Activated CD8-positive, alpha-beta memory T cell treated with anti-CD3 and anti-CD28 coated beads for 36 hours (primary cell): ENCODE results near the gene ANXA1. TPM values are rescaled to one million over a fixed set of nuclear protein-coding genes. Genes with fewer than 3 reads are reported as not detected.
"Not testable (repeated sequence)": the region's sequence is repeated elsewhere in the genome, so short reads cannot be mapped to it uniquely, and the experiment has no call there.

Experiments used
- CTCF ChIA-PET: fragments of 350-600 bp; sonication (Branson Sonifier 250); formaldehyde crosslinking; loops from one replicate; lab custom pipeline; 2021; ENCODE audit warnings: antibody characterized with exemption; lab: Charles Lee
- POLR2A ChIA-PET: fragments of 350-600 bp; sonication (Branson Sonifier 250); formaldehyde crosslinking; loops from one replicate; lab custom pipeline; 2021; ENCODE audit warnings: antibody characterized with exemption; lab: Charles Lee
- total RNA-seq, 2 experiments: library from RNA; stranded (reverse); gene quantifications; one replicate each; pipeline ENCODE4 v1.2.3, GENCODE V29; 2021

ANXA1 gene, protein sequence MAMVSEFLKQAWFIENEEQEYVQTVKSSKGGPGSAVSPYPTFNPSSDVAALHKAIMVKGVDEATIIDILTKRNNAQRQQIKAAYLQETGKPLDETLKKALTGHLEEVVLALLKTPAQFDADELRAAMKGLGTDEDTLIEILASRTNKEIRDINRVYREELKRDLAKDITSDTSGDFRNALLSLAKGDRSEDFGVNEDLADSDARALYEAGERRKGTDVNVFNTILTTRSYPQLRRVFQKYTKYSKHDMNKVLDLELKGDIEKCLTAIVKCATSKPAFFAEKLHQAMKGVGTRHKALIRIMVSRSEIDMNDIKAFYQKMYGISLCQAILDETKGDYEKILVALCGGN
- 10 to 100 TPM; 79.6 to 80.8 TPM for total RNA-seq

DNA sequence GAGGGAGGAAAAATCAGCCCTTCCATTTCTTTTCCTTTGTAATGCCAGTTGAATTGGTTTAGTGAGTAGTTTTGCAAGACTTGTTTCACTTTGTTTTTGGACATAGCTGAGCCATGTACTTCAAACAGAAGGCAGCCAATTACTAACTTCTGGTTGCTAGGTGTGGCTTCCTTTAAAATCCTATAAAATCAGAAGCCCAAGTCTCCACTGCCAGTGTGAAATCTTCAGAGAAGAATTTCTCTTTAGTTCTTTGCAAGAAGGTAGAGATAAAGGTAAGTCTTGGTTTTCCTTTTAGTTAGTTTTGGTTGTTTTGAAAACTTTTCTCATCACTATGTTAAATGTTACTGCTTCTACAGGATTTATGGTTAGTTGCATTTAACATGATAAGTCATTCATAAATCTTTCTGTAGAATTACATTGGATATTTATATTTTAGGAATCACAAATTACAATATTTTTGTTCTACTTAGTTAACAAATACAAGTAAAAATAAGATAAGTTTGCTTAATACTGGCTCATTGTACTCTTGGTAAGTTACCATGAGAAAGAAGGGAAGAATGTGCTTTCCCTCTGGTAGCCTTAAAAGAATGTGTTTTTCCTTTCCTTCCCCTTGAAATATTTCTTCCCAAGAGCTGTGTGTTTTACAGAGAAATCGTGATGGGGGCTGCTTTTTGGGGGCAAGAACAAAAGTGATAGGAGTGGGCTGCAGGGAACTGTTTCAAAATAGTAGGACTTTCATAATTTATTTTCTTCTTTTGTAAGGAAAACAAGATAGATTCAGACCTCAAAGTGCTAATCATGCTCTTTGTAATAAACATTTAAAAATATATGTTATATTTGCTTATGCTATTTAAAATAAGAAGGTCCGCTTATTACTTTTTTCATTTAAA is at the start of gene ANXA1:
Gene ANXA1, plus strand, starts transcription at position 213 of the 890 bp plus-strand sequence. CDS start 6,671 bp downstream, outside the sequence.
- ChIA-PET POLR2A (no interaction called here), CTCF (interaction anchor here (1.6 kb wide), 1 partner anchor 17 kb away, joined by 4 read pairs; no protein-coding TSS in a partner anchor)

DNA sequence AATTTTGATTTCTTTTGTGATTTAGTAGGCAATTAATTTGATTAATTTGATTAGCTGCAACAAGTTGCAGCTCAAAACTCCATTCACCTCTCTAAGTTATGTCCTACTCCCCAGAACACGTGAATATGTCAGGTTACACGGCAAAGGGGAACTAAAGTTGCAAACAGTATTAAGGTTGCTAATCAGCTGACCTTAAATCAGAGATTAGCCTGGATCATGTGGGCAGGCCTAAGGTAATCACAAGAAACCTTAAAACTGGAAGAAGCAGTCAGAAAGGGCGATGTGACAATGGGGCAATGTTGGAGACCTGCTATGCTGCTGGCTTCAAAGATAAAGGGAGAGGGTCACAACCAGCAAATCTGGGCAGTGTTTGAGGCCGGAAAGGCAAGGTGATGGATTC is 47.3 kb upstream of the ANXA1 start:
- ChIA-PET POLR2A (no interaction called here), CTCF (no interaction called here)

DNA sequence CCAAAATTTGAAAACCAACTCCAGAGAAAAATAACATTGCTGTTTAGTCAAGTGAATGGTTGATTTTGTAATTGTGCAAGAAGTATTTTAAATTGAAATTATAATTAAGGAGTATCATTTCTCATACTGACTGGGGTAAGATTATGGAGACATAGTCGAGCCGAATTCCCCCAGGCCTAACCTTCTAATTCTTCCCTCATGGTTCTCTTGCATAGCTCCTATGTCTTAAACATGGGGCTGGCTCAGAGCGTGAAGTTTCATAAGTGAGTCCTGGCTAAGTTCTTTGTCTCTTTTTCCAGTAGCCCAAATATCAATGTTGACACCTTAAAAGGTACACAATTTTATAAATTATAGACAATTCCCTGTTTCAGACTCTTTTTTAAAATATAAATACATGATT is 46.7 kb upstream of the ANXA1 start:
- ChIA-PET POLR2A (no interaction called here), CTCF (no interaction called here)

DNA sequence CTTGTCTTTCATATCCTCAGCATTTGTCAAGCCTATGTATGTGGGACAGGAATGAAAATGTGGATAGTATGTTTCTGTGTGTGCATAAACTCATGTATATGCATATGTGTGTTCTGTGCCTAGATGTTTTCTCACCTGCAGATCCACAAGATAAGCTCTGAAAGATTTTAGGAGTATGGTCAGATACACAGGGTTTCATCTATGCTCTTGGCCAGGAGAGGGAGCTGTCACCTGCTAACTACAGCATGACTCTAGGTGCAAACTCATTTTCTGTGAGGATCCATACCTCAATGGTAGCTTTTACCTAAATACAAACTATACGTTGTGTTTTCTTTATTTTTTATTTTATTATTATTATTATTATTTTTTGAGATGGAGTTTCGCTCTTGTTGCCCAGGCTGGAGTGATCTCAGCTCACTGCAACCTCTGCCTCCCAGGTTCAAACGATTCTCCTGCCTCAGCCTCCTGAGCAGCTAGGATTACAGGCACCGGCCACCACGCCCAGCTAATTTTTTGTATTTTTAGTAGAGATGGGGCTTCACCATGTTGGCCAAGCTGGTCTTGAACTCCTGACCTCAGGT is 44.1 kb upstream of the ANXA1 start:
- CTCF ChIA-PET = interaction anchor here (0.7 to 3.8 kb wide), 10 partner anchors 9 to 80 kb away, joined by 3 to 29 read pairs (median 4); no protein-coding TSS in a partner anchor

DNA sequence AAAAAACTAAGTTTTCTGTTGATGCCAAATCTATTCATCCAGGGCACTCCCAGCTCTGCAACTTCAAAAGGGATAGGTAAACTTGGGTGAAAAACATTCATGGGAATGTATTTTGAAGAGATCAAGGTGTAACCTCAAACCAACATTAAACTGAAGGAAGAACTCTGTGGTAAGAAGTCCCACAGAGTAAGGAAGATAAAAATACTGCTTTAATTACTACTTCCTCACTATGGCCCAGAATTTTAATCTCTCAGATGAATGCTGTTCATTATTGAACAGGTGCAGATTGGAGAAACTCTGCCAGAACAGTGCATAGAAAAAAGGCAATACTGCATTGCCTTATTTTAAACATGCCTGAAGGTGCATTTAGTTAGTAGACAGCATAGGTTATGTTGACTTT is 37.6 kb upstream of the ANXA1 start:
- ChIA-PET POLR2A (no interaction called here), CTCF (interaction anchor here (0.8 kb wide), 1 partner anchor 33 kb away, joined by 3 read pairs; no protein-coding TSS in a partner anchor)

More for the DNA sequence above, 44.1 kb upstream of the ANXA1 start:
- POLR2A ChIA-PET = not testable (repeated sequence)

DNA sequence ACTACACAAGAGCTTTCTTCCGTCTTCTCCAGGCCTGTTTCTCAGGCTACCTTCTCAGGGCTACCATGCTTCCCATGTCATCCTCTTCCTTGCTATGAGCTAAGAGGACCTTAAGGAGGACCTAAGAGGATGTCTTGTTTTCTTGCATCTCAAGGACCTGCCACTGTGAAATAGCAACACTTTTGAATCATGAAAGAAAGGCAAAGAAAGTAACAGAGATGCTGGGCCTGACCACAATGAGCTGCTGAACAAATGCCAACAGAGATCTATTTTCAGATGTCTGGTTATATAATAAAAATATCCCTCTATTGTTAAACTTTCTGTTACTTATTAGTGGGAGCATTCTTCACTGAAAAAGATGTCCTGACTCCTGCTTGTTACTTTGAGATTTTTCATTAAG is 36.7 kb upstream of the ANXA1 start:
- POLR2A ChIA-PET = no interaction called here

DNA sequence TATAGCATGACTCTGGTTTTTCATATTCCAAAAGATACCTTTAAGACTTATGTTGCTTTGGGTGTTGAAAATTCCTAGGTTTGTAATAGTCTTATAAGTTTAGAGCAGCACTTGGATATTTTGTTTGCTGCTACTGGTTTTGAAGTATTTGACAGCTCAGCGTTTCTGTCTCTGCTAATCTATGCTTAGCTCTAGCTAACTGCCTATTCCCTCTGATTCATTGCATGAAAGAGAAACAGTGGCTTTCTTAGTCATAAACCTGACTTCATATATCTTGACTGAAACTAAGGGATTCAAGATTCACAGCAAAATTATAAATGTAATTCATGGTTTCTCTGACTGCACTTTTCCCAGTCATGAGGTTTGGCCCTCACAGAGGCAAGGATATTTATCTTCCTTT is 35.6 kb upstream of the ANXA1 start:
- ChIA-PET CTCF (interaction anchor here (1.8 kb wide), 1 partner anchor 62 kb away, joined by 4 read pairs; no protein-coding TSS in a partner anchor), POLR2A (interaction anchor here (0.6 kb wide), 1 partner anchor 42 kb away, joined by 5 read pairs; no protein-coding TSS in a partner anchor)

More for the DNA sequence above, 36.7 kb upstream of the ANXA1 start:
- CTCF ChIA-PET = no interaction called here

DNA sequence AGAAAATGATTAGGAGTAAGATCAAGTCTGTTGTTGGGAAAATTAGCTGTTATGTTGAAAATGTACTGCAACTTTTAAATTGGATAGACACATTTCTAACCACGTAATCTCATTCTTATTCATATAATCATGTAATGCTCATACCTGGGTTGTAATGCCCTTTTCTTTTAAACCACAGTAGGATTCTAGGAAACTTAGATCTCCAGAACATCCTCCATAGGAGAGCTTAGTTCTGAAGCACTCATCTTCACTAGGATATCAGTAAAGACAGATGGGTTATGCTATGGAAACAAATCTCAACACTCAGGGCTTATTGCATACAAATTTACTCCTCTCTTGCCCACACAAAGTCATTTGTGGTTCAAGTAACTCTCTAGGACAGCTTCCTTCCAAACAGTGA is 34.8 kb upstream of the ANXA1 start:
- POLR2A ChIA-PET = no interaction called here
- CTCF ChIA-PET = interaction anchor here (1.8 kb wide), 1 partner anchor 61 kb away, joined by 4 read pairs; no protein-coding TSS in a partner anchor

DNA sequence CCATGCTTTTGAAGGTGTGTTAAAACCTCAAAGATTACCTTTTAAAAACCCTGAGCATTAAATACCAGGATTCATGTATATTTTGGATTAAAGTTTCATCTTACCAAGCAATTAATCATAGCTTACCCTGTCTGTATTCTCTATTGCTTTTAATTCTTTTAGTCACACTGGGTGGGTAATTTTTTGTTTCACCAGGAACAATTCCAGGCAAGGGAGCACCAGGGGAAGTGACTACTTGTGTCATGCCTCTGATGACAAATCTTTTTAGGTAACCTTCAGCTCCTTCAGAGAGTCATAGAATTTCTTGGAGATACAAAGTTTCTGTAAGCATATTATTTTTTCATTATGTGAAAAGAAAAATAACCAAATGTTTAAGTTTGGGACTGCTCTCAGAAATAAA is 33.4 kb upstream of the ANXA1 start:
- ChIA-PET POLR2A (no interaction called here), CTCF (no interaction called here)

DNA sequence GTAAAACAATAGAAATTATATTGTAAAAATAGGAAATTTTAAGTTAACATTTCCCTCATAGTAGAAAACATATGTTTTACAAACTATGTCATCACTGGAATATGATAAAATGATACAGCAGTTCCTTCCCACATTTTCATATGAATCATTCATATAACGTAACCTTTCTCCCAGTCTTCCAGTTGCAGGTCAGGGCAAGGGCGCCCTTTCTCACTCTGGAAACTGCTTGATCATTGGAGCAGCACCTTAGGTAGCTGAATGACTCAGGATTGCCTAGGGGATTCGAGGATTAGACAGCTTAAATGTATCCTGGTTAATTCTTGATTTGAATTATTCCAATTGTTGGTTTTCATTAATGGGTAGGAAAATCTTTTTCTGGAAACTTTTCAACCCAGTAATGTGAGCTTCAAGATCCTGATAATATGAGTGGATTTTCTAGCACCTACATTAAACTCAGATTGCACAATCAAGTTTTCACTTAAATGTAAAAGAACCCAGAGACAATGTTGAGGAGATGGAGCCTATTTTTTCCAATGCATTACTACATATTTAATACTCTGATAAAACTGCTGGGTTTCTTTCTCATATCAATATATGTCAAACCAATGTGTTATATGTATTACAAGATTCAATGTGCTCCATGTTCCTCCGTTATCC is 32.6 kb upstream of the ANXA1 start:
- ChIA-PET CTCF (interaction anchor here (0.6 kb wide), 1 partner anchor 1106 kb away, joined by 3 read pairs; no protein-coding TSS in a partner anchor), POLR2A (no interaction called here)

DNA sequence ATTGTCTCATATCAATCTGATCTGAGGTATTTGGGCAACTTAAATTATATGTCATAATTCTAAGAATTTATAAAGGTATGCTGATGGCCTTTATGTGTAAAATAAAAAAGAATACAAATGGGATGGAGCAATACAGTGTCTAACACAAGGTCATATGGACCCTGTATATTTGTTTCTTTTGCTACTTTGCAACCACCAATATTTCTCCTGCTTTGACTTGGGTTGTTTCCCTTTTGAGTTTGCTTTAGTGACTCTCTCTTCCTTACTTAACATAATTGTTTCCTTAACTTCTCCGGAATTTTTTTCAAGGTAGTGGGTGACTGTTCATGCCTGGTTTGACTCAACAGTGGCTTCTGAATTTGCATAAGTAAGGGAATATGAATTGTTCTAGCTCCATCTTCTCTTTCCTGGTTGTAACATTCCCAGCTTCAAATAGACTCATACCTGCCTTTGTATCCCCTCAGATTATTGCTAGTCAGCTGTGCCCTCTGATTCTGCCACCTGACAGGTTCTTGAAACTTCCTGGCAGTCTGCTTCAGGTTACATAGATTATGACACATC is 30.2 kb upstream of the ANXA1 start:
- CTCF ChIA-PET = no interaction called here
- POLR2A ChIA-PET = no interaction called here

DNA sequence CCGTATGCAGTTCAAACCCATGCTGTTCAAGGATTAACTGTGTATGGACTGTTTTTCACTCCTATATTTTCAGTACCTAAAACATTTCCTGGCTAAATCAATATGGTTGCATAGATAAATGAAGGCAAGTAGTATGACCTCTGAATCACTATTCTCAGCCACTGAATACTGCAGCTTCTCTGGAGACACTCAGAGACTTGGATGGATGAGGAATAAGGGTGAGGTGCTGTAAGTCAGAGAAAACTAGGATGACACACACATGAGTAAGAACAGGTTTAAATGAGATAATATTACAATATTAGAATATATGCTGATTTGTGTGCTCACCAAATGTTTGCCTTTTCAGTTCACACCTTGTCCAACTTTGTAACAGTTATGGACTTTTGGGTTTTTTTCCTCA is 26.0 kb upstream of the ANXA1 start:
- POLR2A ChIA-PET = no interaction called here
- CTCF ChIA-PET = no interaction called here

DNA sequence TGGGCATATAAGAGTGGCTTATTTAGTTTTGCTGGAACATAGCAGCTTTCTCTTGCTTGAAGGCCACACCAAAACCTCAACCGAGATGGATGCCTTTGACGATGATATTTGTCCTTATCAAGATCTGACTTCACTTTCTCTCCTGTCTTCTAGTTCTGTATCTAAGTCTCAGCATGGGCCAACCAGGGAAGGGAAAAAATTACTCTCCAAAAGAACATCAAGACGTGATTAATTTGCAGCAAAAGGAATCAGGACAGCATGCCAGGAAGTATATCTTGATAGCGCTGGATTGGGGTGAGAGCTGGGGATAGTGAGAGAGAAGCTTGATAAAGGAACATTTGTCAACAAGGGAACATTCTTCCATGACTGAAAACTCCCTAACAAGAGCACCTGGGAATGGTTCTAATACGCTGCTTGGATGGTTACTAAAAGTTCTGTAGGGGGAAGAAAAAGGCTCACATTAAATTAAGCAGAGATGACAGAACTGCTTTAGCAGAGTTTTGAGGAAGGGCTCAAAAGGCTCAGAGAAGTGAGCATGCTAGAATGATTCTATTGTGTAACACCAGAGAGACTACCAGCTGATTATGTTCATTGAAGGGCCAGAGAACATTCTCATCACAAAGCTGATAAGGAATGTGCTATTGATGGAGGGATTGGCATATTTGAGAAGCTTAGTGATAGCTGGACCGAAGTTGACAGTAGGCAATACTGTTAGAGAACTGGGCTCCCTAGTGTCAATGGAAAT is 21.6 kb upstream of the ANXA1 start:
- CTCF ChIA-PET = interaction anchor here (0.6 kb wide), 1 partner anchor 871 kb away, joined by 3 read pairs; no protein-coding TSS in a partner anchor
- POLR2A ChIA-PET = no interaction called here

DNA sequence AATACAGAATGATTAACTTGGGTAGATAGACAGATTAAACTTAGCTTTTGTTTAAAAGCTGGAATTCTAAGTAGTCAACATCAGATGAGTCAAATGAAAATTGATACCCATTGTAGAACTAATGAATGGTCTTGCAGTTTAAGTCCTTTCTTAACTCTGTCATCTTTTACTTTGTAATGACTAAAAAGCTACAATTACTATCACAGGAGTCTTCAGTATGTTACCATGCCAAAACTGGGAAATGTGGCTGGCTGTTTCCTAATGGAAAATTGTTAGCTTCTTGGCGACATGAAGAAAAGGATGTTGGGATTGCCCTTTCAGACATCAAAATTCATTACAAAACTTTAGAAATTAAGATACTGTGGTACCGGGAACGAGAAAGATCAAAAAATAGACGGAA is 20.2 kb upstream of the ANXA1 start:
- ChIA-PET POLR2A (interaction anchor here (1.1 kb wide), 1 partner anchor 767 kb away, joined by 3 read pairs; the partner anchor contains the start of gene ZFAND5), CTCF (no interaction called here)

DNA sequence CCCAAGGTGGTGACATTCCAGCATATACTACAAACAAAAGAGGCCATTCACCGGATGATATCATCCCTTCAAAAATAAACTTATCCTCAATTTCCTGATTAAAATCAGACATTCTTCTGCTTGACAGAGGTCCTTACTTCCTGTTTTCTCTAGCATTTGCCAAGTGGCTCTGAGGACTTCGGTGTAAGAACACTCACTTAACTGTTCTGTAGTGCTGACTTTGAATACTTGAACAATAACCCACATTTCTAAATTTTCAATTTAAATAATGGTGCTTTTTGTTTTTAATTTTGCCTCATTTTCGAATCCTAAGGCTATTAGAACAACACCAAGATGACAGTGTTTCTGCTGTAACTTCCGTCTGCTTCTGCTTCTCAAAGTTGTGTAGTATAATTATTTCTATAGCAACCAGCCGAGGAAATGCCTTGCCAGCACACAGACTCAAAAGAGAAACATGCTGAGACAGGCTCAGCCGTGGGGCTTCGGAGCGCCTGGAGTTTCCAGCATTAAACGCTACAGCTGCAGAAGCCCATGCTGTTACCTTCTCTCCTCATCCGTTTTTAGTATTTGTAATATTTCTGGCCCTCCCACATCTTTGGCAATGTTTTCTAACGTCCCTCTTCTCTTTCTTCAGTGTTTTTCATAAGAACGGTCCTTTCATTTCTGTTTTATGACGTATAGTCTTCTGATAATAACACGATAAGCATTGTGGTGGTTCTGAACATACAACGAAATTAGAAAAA is 19.5 kb upstream of the ANXA1 start:
- ChIA-PET POLR2A (interaction anchor here (0.8 to 1.1 kb wide), 2 partner anchors 21 to 767 kb away, joined by 3 read pairs; partner anchors contain the start of gene ZFAND5), CTCF (interaction anchor here (1.4 kb wide), 1 partner anchor 25 kb away, joined by 4 read pairs; no protein-coding TSS in a partner anchor)

DNA sequence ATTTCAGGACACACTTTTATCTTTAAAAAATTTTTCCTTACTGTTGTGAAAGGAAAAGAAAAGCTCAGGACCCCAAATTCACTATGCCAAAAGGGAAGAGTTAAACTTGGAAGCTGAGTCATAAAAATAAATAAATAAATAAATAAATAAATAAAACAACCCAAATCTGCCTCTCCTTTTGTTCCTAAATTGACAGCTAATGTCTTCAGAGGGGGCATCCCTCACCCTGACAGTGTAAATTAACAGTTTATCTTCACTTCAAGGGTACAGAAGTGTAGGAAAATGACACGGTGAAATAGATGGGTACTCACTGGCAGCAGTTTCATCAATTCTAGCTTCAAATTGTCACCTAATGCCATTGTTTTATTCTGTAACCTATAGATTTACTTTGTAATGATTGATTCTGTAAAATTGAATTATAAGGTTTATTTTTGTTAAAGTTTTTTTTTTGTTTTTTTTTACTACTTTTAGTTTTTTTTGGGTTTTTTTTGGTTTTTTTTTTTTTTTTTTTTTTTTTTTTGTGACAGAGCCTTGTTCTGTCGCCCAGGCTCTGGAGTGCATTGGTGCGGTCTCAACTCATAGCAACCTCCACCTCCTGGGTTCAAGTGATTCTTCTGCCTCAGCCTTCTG is 18.5 kb upstream of the ANXA1 start:
- ChIA-PET POLR2A (interaction anchor here (0.8 kb wide), 1 partner anchor 20 kb away, joined by 3 read pairs; no protein-coding TSS in a partner anchor), CTCF (interaction anchor here (0.6 to 1.4 kb wide), 4 partner anchors 13 to 26 kb away, joined by 3 to 4 read pairs (median 4); no protein-coding TSS in a partner anchor)
